Right lobe of liver (tissue), 6 donors: ENCODE measurements around the gene TBC1D25. TPM values are rescaled to one million over a fixed set of nuclear protein-coding genes. Genes with fewer than 3 reads are reported as not detected.

Source experiments
- ATAC-seq, 4 donors: fragments of 200-7000 bp; cut with Tn5 transposase; one replicate each; pipeline ENCODE4 v1.9.1; 2020; ENCODE audit warnings: mild to moderate bottlenecking in 4 of 4, moderate library complexity in 4 of 4
- DNase-seq, 3 donors: peaks; one replicate each; pipeline ENCODE4 v3.0.0-alpha.2; 2020
- H3K27ac ChIP-seq, 3 donors: fragments of 200-600 bp; one replicate each; pipeline ENCODE4 v1.8.0; 2022
- H3K27me3 ChIP-seq, 2 donors: fragments of 200-600 bp; one replicate each; pipeline ENCODE4 v1.8.0; 2022
- H3K36me3 ChIP-seq, 4 donors: fragments of 200-600 bp; sonication (generic) in 1 of 4; one replicate each; pipeline versions ENCODE4 v1.5.1 to v1.8.0; 2017 to 2022; ENCODE audit warnings: control low read depth in 1 of 4
- H3K4me1 ChIP-seq, 4 donors: fragments of 200-600 bp; sonication (generic) in 1 of 4; one replicate each; pipeline versions ENCODE4 v1.5.1 to v1.8.0; 2017 to 2022; ENCODE audit warnings: control low read depth in 1 of 4
- H3K4me3 ChIP-seq, 3 donors: fragments of 200-600 bp; one replicate each; pipeline ENCODE4 v1.8.0; 2022
- H3K9me3 ChIP-seq, 4 donors: fragments of 200-600 bp; sonication (generic) in 1 of 4; one replicate each; pipeline versions ENCODE4 v1.5.1 to v1.8.0; 2017 to 2022; ENCODE audit warnings: control low read depth in 1 of 4
- POLR2A ChIP-seq: fragments of 450-650 bp; IDR thresholded peaks from one replicate; pipeline ENCODE4 v1.6.1; 2017; ENCODE audit warnings: antibody characterized with exemption, mild to moderate bottlenecking
- WGBS: methylation state at CpG from one replicate; pipeline ENCODE4 v1.1.6; 2018; ENCODE audit warnings: low coverage, low lambda C conversion rate; ENCODE audit not compliant: insufficient coverage; ENCODE audit errors: missing lambda C conversion rate; 5-methylcytosine and 5-hydroxymethylcytosine counted together
- intact Hi-C, 2 donors: fragments of 100-400 bp; cut with DNase I; formaldehyde crosslinking; loops; one replicate each; pipeline versions ENCODE4 v1.11.2 to v1.14.1; 2022
- total RNA-seq, 6 experiments: library from RNA; depleted of rRNA in 2 of 6; stranded (reverse); fragments of >200 nt in 2 of 6; fragmentation: NEBNext Ultra II Directional in 3 of 6; extraction: Animal tissue kit (Norgen Biotek cat#: 25700) in 3 of 6; gene quantifications; one replicate each; pipeline versions ENCODE4 v1.1.0 to v1.2.4, GENCODE V29; 2016 to 2023
- TF ChIP-seq, protein P1 (sequence below), 4 donors: fragments of 200-600 bp in 3 of 4; fragments of 450-650 bp in 1 of 4; IDR thresholded peaks; one replicate each; pipeline versions ENCODE4 v1.5.1 to v1.8.0; 2016 to 2022; ENCODE audit warnings: antibody characterized with exemption in 4 of 4, mild to moderate bottlenecking in 2 of 4
- donor health status: DM: no; HTN: yes; CAD: no.
- donor health status: DM: no; HTN: no; CAD: no.
- donor health status: DM: no; HTN: no; CAD: no.
- donor health status: DM: no; HTN: yes; CAD: no.
- donor health status: DM: no; HTN: yes; CAD: no.

The TBC1D25 gene
- total RNA-seq, 6 experiments from 2014 or later, result 4.3 to 7.5 (median 5.6) TPM

- peaks cover 0 to 25% (median 0%) of the 10 kb centered on the region in 4 donors for H3K36me3 ChIP-seq
- WGBS, result no CpG with 5 or more reads among the region's 19 CpGs
These were observed 60.7 kb downstream of the TBC1D25 start for GRCh38 chrX:48600226-48600625.

GRCh38 chrX:48601741-48602394, 62.4 kb downstream of the TBC1D25 start:
- WGBS, result 66% methylated on average over 6 of the region's 17 CpGs
- Histone ChIP-seq H3K4me3 (no peak overlapping the region), H3K27ac (no peak overlapping the region), H3K27me3 (no peaks in the 10 kb centered on the region), H3K4me1 (no peaks in the 10 kb centered on the region), H3K36me3 (peaks cover 0 to 25% (median 0%) of the 10 kb centered on the region in 4 donors), H3K9me3 (no peaks in the 10 kb centered on the region)
- ATAC-seq (no peak), DNase-seq (no peak)
- TF ChIP-seq, protein P1, sequence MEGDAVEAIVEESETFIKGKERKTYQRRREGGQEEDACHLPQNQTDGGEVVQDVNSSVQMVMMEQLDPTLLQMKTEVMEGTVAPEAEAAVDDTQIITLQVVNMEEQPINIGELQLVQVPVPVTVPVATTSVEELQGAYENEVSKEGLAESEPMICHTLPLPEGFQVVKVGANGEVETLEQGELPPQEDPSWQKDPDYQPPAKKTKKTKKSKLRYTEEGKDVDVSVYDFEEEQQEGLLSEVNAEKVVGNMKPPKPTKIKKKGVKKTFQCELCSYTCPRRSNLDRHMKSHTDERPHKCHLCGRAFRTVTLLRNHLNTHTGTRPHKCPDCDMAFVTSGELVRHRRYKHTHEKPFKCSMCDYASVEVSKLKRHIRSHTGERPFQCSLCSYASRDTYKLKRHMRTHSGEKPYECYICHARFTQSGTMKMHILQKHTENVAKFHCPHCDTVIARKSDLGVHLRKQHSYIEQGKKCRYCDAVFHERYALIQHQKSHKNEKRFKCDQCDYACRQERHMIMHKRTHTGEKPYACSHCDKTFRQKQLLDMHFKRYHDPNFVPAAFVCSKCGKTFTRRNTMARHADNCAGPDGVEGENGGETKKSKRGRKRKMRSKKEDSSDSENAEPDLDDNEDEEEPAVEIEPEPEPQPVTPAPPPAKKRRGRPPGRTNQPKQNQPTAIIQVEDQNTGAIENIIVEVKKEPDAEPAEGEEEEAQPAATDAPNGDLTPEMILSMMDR (IDR thresholded peaks at IDR 0.05), result no peak
- no peak for TF ChIP-seq POLR2A
- intact Hi-C loops, result no loop called here

More at GRCh38 chrX:48600226-48600625, 60.7 kb downstream of the TBC1D25 start:
- H3K9me3 ChIP-seq, result no peaks in the 10 kb centered on the region
- intact Hi-C loops, result no loop called here
- no peaks in the 10 kb centered on the region for H3K27me3 ChIP-seq
- ATAC-seq (no peak), DNase-seq (no peak)
- no peaks in the 10 kb centered on the region for H3K4me1 ChIP-seq
- H3K4me3 ChIP-seq, result no peak overlapping the region
- no peak overlapping the region for H3K27ac ChIP-seq
- TF ChIP-seq POLR2A, result no peak
- TF ChIP-seq, protein P1 (IDR thresholded peaks at IDR 0.05), result no peak

DNA sequence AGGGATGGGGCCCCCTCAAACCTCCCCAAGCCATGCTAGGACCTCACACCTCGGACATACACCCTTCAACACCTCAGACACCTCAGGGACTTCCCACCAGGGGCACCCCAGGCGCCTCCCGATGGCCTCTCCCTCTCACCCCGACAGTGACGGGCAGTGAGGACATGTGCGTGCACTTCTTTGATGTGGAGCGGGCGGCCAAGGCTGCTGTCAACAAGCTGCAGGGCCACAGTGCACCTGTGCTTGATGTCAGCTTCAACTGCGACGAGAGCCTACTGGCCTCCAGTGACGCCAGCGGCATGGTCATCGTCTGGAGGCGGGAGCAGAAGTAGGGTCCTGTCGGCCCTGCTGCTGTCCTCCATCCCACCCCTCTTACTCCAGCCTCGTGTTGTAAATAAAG, 65.2 kb downstream of the TBC1D25 start:
- intact Hi-C loops, result no loop called here
- H3K27me3 ChIP-seq, result no peaks in the 10 kb centered on the region
- no CpG with 5 or more reads among the region's 16 CpGs for WGBS
- no peak for TF ChIP-seq POLR2A
- TF ChIP-seq, protein P1 (IDR thresholded peaks at IDR 0.05), result no peak
- ATAC-seq (no peak), DNase-seq (no peak)
- H3K4me3 ChIP-seq, result no peak overlapping the region
- no peaks in the 10 kb centered on the region for H3K4me1 ChIP-seq
- no peaks in the 10 kb centered on the region for H3K9me3 ChIP-seq
- H3K27ac ChIP-seq, result no peak overlapping the region
- H3K36me3 ChIP-seq, result peaks cover 0 to 21% (median 0%) of the 10 kb centered on the region in 4 donors

DNA sequence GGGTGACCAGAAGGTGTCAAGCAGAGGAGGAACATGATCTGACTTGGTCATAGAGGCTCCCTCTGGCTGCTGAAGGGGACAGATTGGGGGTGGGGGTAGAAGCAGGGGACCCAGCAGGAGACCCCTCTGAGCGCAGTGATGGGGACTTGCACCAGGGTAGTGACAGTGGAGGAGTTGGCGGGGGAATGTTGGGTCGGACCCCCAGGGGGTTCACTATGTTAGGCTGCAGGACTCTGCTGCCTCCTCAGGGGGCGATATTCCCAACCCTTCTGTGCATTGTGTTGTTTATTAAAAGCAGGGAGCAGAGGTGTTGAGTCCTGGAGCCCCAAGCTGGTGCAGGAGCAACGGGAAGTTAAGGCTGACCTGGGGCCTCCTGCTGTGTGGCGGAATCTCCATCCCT, 66.6 kb downstream of the TBC1D25 start:
- peak in 1 of 4 donors; percentile 16 for ATAC-seq
- Histone ChIP-seq H3K9me3 (no peaks in the 10 kb centered on the region), H3K27ac (no peak overlapping the region), H3K4me1 (no peaks in the 10 kb centered on the region), H3K4me3 (no peak overlapping the region), H3K36me3 (peaks cover 0 to 18% (median 0%) of the 10 kb centered on the region in 4 donors), H3K27me3 (no peaks in the 10 kb centered on the region)
- intact Hi-C loops, result no loop called here
- no peak for DNase-seq
- 59% methylated on average over 3 of the region's 6 CpGs for WGBS
- TF ChIP-seq, protein P1 (IDR thresholded peaks at IDR 0.05), result no peak
- TF ChIP-seq POLR2A, result no peak
